Measurements from ENCODE around the gene BCL7A.
"Not testable (repeated sequence)": the region's sequence is repeated elsewhere in the genome, so short reads cannot be mapped to it uniquely, and the experiment has no call there.

BCL7A gene

DNA sequence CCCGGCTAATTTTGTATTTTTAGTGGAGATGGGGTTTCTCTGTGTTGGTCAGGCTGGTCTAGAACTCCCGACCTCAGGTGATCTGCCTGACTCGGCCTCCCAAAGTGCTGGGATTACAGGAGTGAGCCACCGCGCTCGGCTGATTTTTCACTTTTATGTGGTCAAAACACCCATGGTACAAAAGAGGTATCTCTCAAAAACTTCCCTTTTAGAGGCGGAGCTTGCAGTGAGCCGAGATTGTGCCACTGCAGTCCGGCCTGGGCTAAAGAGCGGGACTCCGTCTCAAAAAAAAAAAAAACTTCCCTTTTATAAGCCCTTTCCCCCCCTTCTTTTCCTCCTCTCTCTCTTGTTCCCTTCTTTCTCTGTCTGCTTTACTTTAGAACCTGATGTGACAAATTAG lies 83.8 kb downstream of the BCL7A start:
- H3K9me3 ChIP-seq (ENCODE audit: control insufficient read depth, insufficient read depth, low read length); H3K9ac ChIP-seq (ENCODE audit: low read depth, low read length); H3K36me3 ChIP-seq (ENCODE audit: insufficient read depth, low read length); H3K4me1 ChIP-seq (ENCODE audit: insufficient read depth, low read length): not testable (repeated sequence)

DNA sequence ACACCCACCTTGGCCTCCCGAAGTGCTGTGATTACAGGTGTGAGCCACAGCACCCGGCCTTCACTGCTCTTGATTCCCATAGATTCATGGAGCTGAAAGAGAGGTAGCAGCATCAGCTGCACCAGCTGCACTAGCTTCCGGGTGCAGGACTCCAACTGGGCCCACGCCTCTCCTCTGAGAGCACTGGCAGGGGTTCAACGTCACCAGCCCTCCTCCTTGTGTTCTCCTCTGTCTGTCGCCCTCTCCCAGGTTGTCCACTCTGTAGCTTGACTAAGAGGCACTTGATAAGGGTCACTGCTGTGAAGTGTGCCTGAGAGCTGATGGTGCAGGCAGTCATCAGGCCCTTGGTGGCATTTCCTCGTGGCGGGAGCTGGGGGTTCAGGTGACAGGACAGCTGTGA lies 85.2 kb downstream of the BCL7A start:
- H3K4me1 ChIP-seq (ENCODE audit: insufficient read depth, low read length), result no peaks in the 10 kb centered on the region
- H3K9me3 ChIP-seq (ENCODE audit: control insufficient read depth, insufficient read depth, low read length), result no peaks in the 10 kb centered on the region
- H3K9ac ChIP-seq (ENCODE audit: low read depth, low read length), result no peak overlapping the region
- H3K36me3 ChIP-seq (ENCODE audit: insufficient read depth, low read length), result no peaks in the 10 kb centered on the region

DNA sequence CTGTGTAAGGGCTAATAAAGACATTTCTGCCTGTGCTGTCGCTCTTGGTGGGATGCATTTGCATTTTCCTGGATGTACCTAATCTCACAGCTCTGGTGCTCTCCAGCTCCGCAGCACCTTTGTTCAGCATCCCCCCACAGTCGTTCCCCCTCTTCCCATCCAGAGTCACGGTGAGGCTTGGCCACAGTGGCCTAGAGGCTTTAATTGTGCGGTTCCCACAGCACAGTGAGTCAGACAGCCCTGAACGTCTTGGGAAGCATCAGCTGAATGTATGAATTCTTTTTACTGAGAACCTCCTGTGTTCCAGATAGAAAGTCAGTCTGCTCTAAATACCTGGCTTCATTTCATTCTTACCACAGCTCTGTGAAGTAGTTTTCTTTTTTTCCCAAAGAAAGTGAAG lies 85.6 kb downstream of the BCL7A start:
- no peaks in the 10 kb centered on the region for H3K9me3 ChIP-seq (ENCODE audit: control insufficient read depth, insufficient read depth, low read length)
- H3K36me3 ChIP-seq (ENCODE audit: insufficient read depth, low read length), result no peaks in the 10 kb centered on the region
- H3K4me1 ChIP-seq (ENCODE audit: insufficient read depth, low read length), result no peaks in the 10 kb centered on the region
- H3K9ac ChIP-seq (ENCODE audit: low read depth, low read length), result no peak overlapping the region

DNA sequence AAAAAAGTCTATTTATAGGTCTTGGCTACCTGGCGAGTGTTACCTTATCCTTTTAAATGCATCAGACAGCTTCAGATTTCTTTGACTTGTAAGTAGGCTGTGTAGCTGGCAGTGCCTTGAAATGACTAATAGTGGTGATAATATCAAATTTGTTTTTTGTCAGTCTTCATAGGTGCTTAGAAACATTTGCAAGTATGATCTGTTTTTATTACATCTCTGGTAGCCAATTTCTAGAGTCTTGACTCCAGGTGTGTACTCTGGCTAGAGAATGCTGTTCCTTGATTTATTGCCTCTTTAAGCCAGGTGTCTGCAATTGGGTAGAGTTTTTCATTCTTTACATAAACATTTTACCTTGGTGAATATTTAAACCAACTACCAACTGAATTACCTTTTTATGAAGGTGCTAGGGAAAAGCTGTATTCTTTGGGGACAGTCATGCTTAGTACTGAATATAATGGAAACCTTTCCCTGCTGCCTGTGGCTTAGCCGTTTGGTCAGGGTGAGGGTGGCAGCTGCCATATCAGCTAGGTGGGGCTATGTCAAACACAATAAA lies 89.5 kb downstream of the BCL7A start:
- no peaks in the 10 kb centered on the region for H3K36me3 ChIP-seq (ENCODE audit: insufficient read depth, low read length)
- H3K9ac ChIP-seq (ENCODE audit: low read depth, low read length), result no peak overlapping the region
- H3K9me3 ChIP-seq (ENCODE audit: control insufficient read depth, insufficient read depth, low read length), result no peaks in the 10 kb centered on the region
- H3K4me1 ChIP-seq (ENCODE audit: insufficient read depth, low read length), result peaks cover 6% of the 10 kb centered on the region

All from ES-I3 (cell line).